ENCODE measurements around the gene KDM1B.
"Not testable (repeated sequence)": the region's sequence is repeated elsewhere in the genome, so short reads cannot be mapped to it uniquely, and the experiment has no call there.

KDM1B gene

GRCh38 chr6:18162401-18162800 is 7.2 kb downstream of the KDM1B start:
- DNase-seq (no peak), ATAC-seq (replicated peaks) (no peak)
- no peak overlapping the region for H3K27ac Mint-ChIP-seq
- no peak overlapping the region for H3K4me3 Mint-ChIP-seq
- H3K9me3 Mint-ChIP-seq: peaks cover 1 to 5% of the 10 kb centered on the region in 2 donors
- peaks cover 29 to 43% of the 10 kb centered on the region in 2 donors for H3K36me3 Mint-ChIP-seq
- no peaks in the 10 kb centered on the region for H3K27me3 Mint-ChIP-seq
- H3K4me1 Mint-ChIP-seq: peaks cover 0 to 16% of the 10 kb centered on the region in 2 donors

- no peak overlapping the region for H3K4me3 Mint-ChIP-seq
- peaks cover 42 to 53% of the 10 kb centered on the region in 2 donors for H3K36me3 Mint-ChIP-seq
- DNase-seq (no peak), ATAC-seq (replicated peaks) (no peak)
- no peak overlapping the region for H3K27ac Mint-ChIP-seq
- no peaks in the 10 kb centered on the region for H3K9me3 Mint-ChIP-seq
- H3K27me3 Mint-ChIP-seq: no peaks in the 10 kb centered on the region
- H3K4me1 Mint-ChIP-seq: peaks cover 0 to 12% of the 10 kb centered on the region in 2 donors
Observed at GRCh38 chr6:18165751-18166150, 10.5 kb downstream of the KDM1B start.

GRCh38 chr6:18166312-18167036 is 11.3 kb downstream of the KDM1B start:
- Mint-ChIP-seq H3K4me1 (peaks cover 0 to 11% of the 10 kb centered on the region in 2 donors), H3K36me3 (peaks cover 42 to 51% of the 10 kb centered on the region in 2 donors), H3K27me3 (no peaks in the 10 kb centered on the region), H3K9me3 (no peaks in the 10 kb centered on the region), H3K4me3 (no peak overlapping the region), H3K27ac (no peak overlapping the region)
- DNase-seq (no peak), ATAC-seq (replicated peaks) (no peak)

GRCh38 chr6:18168264-18168663 is 13.0 kb downstream of the KDM1B start:
- no peaks in the 10 kb centered on the region for H3K27me3 Mint-ChIP-seq
- no peak for DNase-seq
- H3K36me3 Mint-ChIP-seq: peaks cover 37 to 45% of the 10 kb centered on the region in 2 donors
- peaks cover 0 to 6% of the 10 kb centered on the region in 2 donors for H3K4me1 Mint-ChIP-seq
- H3K27ac Mint-ChIP-seq: no peak overlapping the region
- no peak overlapping the region for H3K4me3 Mint-ChIP-seq
- no peak for ATAC-seq (replicated peaks)
- no peaks in the 10 kb centered on the region for H3K9me3 Mint-ChIP-seq

- no peak for ATAC-seq (replicated peaks)
- no peaks in the 10 kb centered on the region for H3K27me3 Mint-ChIP-seq
Observed at GRCh38 chr6:18171871-18172270, 16.6 kb downstream of the KDM1B start.

GRCh38 chr6:18176198-18176597 is 21.0 kb downstream of the KDM1B start:
- H3K4me1 Mint-ChIP-seq: peaks cover 17 to 42% of the 10 kb centered on the region in 2 donors
- peak overlapping the region; percentile 42 for H3K27ac Mint-ChIP-seq
- H3K4me3 Mint-ChIP-seq; H3K27me3 Mint-ChIP-seq; ATAC-seq (replicated peaks); DNase-seq: not testable (repeated sequence)
- peaks cover 0 to 11% of the 10 kb centered on the region in 2 donors for H3K9me3 Mint-ChIP-seq
- H3K36me3 Mint-ChIP-seq: peaks cover 48 to 59% of the 10 kb centered on the region in 2 donors

More at GRCh38 chr6:18171871-18172270, 16.6 kb downstream of the KDM1B start:
- Mint-ChIP-seq H3K27ac (no peak overlapping the region), H3K4me3 (no peak overlapping the region), H3K36me3 (peaks cover 57 to 61% of the 10 kb centered on the region in 2 donors), H3K9me3 (peaks cover 0 to 11% of the 10 kb centered on the region in 2 donors), H3K4me1 (peaks cover 7 to 10% of the 10 kb centered on the region in 2 donors)
- DNase-seq: no peak

- Mint-ChIP-seq H3K36me3 (peaks cover 45 to 61% of the 10 kb centered on the region in 2 donors), H3K4me3 (no peak overlapping the region), H3K9me3 (peaks cover 0 to 11% of the 10 kb centered on the region in 2 donors), H3K27ac (no peak overlapping the region), H3K27me3 (no peaks in the 10 kb centered on the region), H3K4me1 (peaks cover 17 to 42% of the 10 kb centered on the region in 2 donors)
- DNase-seq (no peak), ATAC-seq (replicated peaks) (no peak)
Observed at GRCh38 chr6:18177286-18177965, 22.2 kb downstream of the KDM1B start.

GRCh38 chr6:18178960-18179615 is 23.9 kb downstream of the KDM1B start:
- DNase-seq (no peak), ATAC-seq (replicated peaks) (no peak)
- H3K4me1 Mint-ChIP-seq: peaks cover 17 to 42% of the 10 kb centered on the region in 2 donors
- peaks cover 42 to 72% of the 10 kb centered on the region in 2 donors for H3K36me3 Mint-ChIP-seq
- no peaks in the 10 kb centered on the region for H3K27me3 Mint-ChIP-seq
- H3K9me3 Mint-ChIP-seq: peaks cover 0 to 11% of the 10 kb centered on the region in 2 donors
- no peak overlapping the region for H3K27ac Mint-ChIP-seq
- H3K4me3 Mint-ChIP-seq: no peak overlapping the region

- Mint-ChIP-seq H3K27ac (peak overlapping the region; percentile 37), H3K36me3 (peaks cover 38 to 66% of the 10 kb centered on the region in 2 donors), H3K27me3 (no peaks in the 10 kb centered on the region), H3K4me3 (peak overlapping the region in 1 of 2 donors; percentile 33), H3K9me3 (peaks cover 0 to 11% of the 10 kb centered on the region in 2 donors), H3K4me1 (peaks cover 17 to 42% of the 10 kb centered on the region in 2 donors)
- ATAC-seq (replicated peaks) (peak; percentile 46 to 48), DNase-seq (no peak)
Observed at GRCh38 chr6:18179770-18180356, 24.6 kb downstream of the KDM1B start.

- ATAC-seq (replicated peaks): no peak
Observed at GRCh38 chr6:18182568-18182967, 27.3 kb downstream of the KDM1B start.

GRCh38 chr6:18183766-18184165 is 28.5 kb downstream of the KDM1B start:
- ATAC-seq (replicated peaks): no peak
- Mint-ChIP-seq H3K27ac (no peak overlapping the region), H3K36me3 (peaks cover 13 to 49% of the 10 kb centered on the region in 2 donors), H3K4me1 (peaks cover 25 to 47% of the 10 kb centered on the region in 2 donors), H3K9me3 (no peaks in the 10 kb centered on the region), H3K27me3 (no peaks in the 10 kb centered on the region), H3K4me3 (no peak overlapping the region)
- DNase-seq: no peak

More at GRCh38 chr6:18182568-18182967, 27.3 kb downstream of the KDM1B start:
- peaks cover 24 to 47% of the 10 kb centered on the region in 2 donors for H3K4me1 Mint-ChIP-seq
- H3K36me3 Mint-ChIP-seq: peaks cover 17 to 51% of the 10 kb centered on the region in 2 donors
- H3K4me3 Mint-ChIP-seq: no peak overlapping the region
- H3K27me3 Mint-ChIP-seq: no peaks in the 10 kb centered on the region
- no peak overlapping the region for H3K27ac Mint-ChIP-seq
- H3K9me3 Mint-ChIP-seq: no peaks in the 10 kb centered on the region
- no peak for DNase-seq

- ATAC-seq (replicated peaks): no peak
- DNase-seq: no peak
- no peaks in the 10 kb centered on the region for H3K27me3 Mint-ChIP-seq
- no peak overlapping the region for H3K4me3 Mint-ChIP-seq
- no peak overlapping the region for H3K27ac Mint-ChIP-seq
- H3K4me1 Mint-ChIP-seq: peaks cover 16 to 29% of the 10 kb centered on the region in 2 donors
- H3K36me3 Mint-ChIP-seq: peaks cover 7 to 47% of the 10 kb centered on the region in 2 donors
- no peaks in the 10 kb centered on the region for H3K9me3 Mint-ChIP-seq
Observed at GRCh38 chr6:18185624-18186023, 30.4 kb downstream of the KDM1B start.

GRCh38 chr6:18186033-18186432 is 30.8 kb downstream of the KDM1B start:
- Mint-ChIP-seq H3K36me3 (peaks cover 3 to 44% of the 10 kb centered on the region in 2 donors), H3K4me3 (no peak overlapping the region), H3K9me3 (no peaks in the 10 kb centered on the region), H3K27ac (peak overlapping the region; percentile 70), H3K27me3 (no peaks in the 10 kb centered on the region), H3K4me1 (peaks cover 16 to 25% of the 10 kb centered on the region in 2 donors)
- ATAC-seq (replicated peaks): peak; percentile 48 to 54
- DNase-seq: no peak

Data from stimulated activated naive B cell treated with anti-CD40 and anti-IgM and Interleukin-4, amounts not matched to agents 10 μg/mL and 1 μg/mL and 100 μg/mL, for 72 hours (primary cell).